SIG-M5 treated with dmso at 0.1 percent for 504 hours (cell line): ENCODE results near the gene PPP2R5E.

Source experiments
- DNase-seq: peaks from one replicate; lab custom pipeline; 2025; ENCODE audit not compliant: unreplicated experiment; lab: John Stamatoyannopoulos, UW

The PPP2R5E gene

DNA sequence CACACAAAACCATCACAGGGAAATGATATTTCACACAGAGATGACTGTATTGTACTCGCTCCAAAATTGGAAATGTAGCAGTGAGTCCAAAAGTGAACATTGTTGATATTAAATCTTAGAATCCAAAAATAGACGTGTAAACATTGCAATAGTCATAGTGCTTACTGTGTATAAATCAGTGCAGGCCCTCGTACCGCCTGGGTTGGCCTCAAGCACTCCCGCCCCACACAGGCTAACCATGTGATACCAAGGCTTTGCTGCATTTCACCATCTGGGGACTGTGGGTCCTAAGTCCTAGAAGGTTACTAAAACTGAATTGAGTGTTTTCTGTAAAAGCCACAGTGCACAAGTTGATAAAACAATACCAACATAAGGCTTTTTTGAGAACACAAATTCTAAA lies 107.3 kb downstream of the PPP2R5E start:
- no peak for DNase-seq

DNA sequence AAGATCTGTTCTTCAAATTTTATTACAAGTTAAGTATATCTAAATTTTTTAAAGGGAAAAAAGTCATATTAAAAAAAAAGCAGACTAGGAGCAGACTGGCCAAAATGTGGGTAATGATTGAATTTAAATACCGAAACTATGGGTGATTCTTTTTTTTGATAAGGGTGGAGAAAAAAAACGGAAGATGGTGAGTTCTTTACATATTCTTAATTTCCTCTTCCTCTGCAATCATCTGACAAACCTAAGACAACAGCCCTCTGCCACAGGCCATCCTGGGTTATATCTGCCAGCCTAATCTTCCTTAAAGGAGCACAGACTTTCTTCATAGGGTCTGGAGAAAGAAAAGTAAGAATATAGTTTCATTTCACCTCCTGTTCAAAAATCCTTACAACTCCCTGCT lies 108.0 kb downstream of the PPP2R5E start:
- DNase-seq = no peak

DNA sequence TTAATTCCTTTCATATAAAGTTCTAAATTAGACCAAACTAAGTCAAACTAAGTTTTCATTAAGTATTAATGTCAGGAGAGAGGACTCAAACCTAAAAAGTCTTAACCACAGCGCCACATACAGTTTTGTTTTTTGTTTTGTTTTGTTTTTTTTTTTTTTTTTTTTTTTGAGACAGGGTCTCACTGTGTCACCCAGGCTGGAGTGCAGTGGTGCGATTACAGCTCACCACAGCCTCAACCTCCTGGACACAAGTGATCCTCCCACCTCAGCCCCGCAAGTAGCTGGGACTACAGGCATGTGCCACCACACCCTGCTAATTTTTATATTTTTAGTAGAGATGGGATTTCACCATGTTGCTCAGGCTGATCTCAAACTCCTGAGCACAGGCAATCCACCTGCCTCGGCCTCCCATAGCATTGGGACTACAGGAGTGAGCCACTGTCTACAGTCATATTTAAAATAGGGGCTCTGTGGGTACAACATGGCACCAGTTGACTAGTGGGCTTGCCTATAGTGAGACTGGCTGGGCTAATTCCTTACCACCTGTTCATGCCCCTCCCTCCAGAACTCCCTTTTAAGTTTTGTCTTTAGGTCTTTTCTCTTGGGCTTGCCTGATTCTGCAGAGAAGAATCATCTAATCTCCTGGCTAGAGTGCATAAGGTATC lies 110.2 kb downstream of the PPP2R5E start:
- no peak for DNase-seq

DNA sequence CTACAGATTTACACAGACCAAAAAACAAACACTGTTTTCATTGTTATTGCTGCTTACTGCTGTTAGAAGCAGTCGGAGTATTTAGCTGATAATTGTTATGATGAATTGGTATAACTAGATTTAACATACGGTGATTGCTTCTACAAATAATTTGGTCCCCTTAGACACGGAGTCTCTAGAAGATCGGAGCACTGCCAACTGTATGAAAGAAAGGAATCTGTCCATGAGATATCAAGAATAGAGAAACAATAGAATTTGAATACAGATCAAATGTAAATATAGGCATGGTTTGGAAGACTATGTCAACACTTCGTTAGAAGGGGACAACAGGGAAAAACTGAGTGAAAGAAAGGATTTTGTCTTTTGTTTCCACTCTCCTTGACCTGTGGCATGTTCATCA lies 110.9 kb downstream of the PPP2R5E start:
- no peak for DNase-seq

DNA sequence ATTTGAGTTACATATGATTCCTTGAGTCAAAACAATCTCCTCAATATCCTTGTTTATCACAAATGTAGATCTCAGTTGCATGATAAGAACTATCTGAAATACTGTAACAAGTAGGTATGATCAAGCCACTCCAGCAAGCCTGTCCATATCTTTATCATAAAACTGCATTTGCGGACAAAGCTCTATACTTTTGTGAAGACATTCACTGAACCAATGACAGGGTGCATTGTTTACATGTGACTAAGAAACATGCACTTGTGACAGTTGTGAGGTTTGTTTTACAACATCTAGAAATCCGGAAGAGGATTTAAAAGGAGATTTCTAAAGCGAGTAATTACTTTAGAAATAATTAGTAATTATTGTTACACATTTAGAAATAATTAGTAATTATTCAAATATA lies 111.7 kb downstream of the PPP2R5E start:
- DNase-seq = no peak

DNA sequence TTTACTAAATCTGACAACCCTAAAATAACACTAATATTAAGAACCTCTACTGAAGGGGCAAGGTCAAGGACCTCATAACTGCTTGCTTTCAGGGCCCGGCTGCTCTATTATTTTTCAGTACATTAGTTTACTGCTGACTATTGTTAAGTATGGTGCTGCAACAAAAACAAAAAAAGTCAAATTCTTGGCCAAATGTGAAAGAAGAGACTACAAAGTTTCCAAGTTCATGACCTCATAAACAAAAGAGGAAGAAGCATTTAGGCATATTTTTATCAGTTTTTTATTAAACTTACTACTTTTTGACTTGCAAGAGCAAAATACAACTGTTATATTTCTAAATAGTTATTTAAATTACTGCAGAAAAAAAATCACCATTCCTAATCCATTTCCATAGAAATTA lies 114.7 kb downstream of the PPP2R5E start:
- DNase-seq = no peak

DNA sequence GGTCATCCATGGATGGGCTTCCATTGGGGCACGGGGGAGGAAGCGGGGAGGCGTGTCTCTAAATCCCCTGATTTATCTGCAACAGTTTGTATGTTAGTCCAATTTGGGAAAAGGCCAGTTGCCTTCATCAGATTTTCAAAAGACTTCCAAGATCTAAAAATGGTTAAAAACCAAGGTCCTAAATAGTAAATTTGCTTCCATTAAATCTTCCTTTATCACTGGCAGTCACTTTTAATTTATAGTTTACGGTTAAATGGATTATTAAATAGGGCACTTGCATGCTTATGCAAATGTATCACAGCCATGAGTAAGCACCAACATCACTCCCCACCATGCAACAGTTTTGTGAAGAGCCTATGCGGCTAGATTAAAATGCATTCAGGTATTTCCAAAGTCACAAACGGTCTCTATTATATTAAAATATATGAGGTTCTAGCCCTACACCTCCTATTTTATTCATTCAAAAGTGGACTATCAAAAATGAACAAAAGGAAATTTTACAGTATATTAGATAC lies 116.3 kb downstream of the PPP2R5E start:
- no peak for DNase-seq

DNA sequence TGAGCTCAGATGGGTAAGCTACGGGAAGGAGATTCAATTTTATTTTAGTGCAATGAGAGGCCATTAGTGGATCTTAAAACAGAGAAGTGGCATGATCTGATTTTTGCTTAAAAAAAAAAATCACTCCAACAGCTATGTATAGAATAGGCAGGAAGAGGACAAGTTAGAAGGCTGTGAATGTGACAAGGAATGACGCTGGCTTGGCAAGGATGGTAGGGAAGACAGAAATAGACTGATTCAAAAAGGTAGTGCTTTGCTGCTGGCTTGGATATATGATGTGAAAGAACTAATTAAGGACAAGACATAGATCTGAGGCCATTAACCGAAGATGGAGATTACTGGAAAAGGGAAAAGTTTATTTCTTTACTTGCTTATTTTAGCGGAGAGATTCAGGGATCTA lies 119.3 kb downstream of the PPP2R5E start:
- DNase-seq = no peak

DNA sequence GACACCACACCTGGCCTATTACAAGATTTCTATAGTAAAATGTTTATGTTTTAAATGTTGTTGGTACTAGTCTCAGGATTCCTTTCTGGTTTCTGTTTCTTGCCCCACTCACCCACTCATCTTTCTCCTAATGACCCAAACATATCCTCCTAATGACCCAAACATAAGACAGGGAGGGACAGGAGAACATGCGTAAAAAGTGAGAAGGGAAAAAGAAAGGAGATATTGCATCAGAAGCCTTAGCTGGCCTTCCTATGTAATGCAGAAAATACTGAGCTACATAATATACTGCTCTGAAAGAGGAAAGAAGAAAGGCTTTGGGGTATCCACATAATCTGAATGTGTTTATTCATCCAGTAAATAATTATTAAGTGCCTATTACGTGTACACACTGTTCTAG lies 119.8 kb downstream of the PPP2R5E start:
- DNase-seq = no peak

DNA sequence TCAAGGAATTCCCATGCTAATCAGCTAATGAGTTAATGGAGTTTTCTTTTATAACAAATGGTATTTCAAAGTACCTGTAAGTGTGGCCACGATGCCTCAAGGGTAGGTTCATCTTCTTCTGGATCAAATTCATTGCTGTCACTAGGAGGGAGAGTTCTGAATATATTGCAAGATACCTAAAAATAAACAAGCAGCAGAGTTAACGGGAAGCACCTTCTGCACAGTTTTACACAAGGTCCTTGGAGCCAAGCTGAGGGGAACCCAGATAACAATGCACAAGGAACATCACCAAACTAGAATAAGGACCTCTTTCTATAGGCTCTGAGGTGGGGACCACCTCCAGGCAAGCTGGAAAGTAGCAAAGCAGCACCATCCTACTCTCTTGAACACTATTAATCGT lies 121.3 kb downstream of the PPP2R5E start:
- no peak for DNase-seq

DNA sequence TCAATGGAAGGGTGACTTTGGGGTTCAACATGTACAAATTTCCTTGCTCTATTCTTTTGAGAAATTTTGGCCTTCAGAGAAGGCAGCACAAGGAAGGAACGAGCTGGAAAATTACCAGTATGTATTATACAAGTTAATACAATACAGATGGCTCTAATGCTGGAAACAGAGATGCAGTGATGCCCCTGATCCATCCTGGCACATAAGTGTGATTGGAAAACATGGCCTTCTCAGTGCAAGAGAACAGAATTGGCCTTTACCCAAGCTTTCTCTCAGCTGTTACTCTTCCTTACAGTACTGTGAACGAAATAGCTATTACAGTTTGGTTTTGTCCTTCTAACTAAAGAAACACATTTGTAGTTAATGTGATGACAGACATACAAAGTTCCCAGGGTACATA lies 122.0 kb downstream of the PPP2R5E start:
- DNase-seq = no peak

DNA sequence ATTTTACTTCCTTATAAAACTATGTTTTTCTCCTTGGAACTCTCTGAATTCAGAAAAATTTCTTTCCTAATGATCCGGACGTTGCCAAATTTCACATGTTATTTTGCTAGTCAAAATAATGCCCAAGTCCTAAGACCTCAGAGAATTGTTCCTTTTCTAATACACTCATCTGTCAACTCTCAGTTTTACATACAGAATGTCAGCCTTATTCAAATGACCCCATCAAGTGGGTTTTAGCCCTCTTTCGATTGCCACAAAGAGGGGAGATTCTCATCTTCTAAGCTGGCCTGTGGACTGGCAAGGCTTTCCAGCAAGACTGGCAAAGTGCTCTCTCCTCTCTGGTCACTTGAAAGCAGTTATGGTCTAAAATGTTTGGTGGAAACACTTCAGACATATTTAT lies 125.2 kb downstream of the PPP2R5E start:
- DNase-seq = no peak

DNA sequence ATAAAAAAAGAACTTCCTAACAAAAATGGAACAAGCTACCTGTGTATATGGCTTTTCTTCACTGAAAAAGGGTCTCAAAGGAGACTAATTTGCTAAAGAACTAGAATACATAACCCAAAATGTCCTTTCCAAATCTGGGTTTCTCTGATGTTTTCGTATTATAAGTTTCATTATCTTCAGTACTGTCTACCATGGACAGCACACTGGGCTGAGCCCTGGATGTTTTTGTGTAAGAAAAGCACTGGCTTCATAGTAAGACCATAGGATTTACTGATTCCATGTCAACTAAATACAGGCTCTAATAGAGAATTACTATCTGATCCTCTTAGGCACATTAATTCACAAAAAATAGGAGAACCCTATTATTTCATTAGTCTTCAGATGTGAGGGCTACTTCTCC lies 130.2 kb downstream of the PPP2R5E start:
- no peak for DNase-seq

DNA sequence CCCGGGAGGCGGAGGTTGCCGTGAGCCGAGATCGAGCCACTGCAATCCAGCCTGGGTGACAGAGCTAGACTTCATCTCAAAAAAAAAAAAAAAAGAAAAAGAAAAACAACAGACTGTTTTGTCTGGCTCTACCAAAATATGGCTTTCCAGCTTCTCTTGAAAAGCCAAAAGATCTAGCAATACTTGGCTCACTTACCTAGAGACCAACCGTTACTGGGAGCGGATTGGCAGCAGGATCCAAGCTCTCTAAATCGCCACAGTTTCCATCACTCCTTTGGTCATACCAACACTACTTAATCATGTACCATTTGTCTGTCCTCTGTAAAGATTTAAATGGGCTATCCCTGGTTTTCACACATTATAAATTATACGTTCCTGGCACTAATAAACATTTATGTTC lies 136.8 kb downstream of the PPP2R5E start:
- no peak for DNase-seq

DNA sequence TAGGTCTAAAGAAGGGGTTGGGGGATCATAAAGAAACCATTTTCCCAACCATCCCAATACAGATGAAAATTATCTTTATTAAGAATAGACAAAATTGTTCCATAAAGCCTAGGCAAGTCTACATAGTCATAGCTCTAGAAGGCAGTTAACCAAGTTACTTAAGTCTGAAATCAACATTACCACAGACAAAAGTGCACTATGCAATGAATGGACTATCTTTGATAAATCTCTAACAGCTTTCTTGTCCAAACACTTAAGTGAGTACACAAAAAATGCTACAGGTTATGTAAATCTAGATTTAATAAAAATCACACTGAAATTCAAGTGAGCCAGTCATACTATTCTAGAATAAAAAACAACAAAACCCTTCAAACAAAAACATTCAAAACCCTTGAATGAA lies 137.5 kb downstream of the PPP2R5E start:
- DNase-seq = no peak

DNA sequence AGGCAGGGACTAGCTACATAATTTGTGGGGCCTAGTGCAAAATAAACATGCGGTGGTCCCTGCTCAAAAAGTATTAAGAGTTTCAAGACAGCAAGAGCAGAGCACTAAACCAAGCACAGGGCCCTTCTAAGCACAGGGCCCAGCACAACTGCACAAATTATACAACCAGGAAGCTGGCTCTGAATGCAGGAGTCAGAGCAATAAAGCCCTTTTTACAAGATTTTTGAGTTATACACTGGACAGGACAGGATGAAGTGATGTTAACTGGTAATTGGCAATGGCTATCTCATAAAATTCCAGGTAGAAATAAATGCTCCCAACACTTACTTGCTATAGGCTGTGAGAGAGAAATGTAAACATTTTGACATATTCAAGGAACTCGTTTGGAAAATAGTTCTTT lies 138.3 kb downstream of the PPP2R5E start:
- no peak for DNase-seq

DNA sequence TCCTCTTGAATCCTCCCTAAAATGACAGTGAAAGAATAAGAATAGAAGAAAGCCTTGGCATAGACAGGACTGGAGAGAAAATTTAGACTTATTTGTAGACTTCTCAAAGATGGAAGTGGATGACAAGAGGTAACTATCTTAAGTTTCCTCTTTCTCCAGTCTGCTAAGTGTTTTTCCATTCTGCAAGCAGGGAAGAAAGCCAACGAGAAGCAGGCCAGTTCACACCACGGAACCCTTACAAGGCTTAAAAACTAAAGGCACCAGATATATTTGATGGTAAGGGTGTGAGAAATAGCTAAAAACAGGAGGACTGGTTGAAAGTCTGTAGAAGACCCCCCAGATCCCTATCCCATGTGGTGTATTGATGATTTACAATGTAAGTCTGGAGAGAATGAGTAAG lies 141.5 kb downstream of the PPP2R5E start:
- DNase-seq = no peak

DNA sequence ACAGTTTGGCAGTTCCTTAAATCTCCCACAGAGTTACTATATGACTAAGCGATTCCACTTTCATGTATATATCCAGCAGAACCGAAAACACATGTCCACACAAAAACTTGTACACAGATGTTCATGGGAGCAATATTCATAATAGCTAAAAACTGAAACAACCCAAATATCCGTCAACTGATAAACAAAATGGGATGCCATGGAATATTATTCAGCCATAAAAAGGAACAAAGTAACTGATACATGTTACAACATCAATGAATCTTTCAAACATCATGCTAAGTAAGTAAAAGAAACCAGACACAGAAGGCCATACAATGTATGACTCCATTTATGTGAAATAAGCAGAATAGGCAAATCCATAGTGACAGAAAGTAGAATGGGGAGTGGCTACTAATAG lies 144.2 kb downstream of the PPP2R5E start:
- DNase-seq = no peak

DNA sequence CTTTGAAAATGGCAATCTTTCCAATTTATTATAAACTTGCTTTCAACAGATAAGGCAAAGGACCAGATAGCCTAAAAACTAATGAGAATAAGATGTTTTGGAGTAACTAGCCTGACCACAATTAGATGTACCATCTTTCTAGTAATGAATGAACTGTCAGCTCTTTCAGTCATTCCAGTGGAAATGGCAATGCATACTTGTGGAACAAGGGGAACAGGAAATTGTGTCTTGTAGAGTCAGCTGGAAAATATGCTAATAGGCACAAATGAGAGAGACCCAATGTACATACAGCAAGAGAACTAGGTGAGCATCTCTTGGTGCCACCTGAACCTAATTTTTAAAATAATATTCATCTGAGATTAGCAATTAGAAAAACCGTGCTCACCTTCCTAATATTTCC lies 148.3 kb downstream of the PPP2R5E start:
- DNase-seq = no peak

DNA sequence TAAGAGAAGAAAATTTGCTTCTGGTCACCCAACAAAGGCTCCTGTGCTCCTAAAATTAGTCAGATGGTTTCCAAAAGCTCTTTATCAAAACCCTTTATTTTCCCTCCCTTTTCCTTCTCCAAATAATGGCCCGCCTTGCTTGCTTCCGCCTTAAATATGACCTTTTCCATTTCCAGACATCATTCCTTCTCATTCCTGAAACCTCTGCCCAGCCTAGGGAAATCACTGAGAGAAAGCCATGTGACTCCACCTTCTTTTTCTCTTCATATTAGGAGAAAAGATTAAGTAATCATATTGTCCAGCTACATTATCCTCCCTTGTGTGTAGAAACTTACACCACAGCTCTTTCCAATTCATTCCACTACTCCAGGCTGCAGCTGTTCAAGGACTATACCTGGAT lies 148.7 kb downstream of the PPP2R5E start:
- no peak for DNase-seq

DNA sequence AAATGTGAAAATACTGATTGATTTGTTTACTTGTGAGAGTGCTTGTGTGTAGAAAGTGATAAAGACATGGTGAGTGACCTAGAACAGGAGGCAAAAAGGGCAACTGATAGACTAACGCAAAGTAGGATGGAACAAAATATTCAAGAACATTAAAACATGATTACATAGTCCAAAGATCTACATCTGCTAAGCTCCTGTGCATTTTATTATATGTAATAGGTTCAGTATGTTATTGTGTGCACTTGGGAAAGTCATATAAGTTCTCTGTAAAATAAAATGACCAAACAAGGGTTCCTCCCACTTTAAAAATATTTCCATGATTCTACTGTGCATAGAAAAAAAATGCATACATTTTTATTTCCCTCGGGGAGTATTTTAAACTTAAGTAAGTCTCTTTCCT lies 150.2 kb downstream of the PPP2R5E start:
- no peak for DNase-seq

DNA sequence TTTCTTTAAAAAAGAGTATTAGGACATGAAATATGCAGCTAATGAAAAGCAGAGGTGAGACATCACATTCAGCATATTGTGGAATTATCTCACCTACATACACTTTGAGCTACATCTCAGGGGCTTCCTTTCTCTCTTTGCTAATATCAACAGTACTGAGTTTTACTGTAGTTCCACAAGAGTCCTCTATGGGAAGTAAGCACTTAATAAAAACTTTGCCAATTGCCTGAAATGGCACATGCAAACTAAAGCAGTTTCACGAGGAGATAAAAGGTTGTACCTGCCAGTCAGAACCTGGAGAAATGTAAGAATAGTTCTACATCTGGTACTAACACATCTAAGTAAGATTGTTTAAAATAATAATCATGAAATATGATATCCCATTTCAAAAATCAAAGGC lies 150.9 kb downstream of the PPP2R5E start:
- DNase-seq = no peak

DNA sequence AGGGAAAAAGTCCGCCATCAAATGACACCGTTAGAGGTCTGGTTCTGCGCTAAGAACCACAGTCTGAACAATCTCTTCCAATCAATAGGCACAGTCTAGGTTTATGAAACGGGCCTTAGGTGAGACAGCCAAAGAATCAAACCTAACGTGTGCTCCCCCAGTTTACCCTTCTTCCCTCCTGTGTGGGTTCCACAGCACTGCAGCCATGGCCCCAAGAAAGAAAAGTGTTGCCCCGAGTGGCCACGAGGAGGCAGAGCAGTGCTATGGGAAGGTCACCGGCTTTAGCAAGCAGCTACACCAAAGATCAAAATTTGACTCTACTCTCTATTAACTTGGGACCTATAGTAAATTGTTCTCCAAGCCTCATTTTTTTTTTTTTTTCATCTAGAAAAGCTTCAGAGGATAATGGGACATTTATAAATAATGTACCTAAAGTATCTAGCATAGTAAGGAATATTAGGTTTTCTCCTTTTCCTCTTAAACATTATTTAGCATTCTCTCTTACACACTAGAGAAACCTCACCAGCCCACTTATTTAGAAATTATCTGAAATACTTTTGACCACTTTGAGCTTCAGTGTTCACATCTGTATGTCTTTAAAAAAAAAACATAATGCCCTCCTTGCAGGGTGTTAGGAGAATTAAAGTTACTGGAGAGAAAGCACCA lies 154.3 kb downstream of the PPP2R5E start:
- DNase-seq = peak; percentile 36
